Loucy (cell line): ENCODE results near the gene KIF16B.

Experiments
- EZH2phosphoT487 ChIP-seq: fragments of 200-600 bp; IDR thresholded peaks from 2 replicates; pipeline ENCODE4 v1.6.1; 2018; ENCODE audit warnings: antibody characterized with exemption, mild to moderate bottlenecking, moderate library complexity, borderline replicate concordance
- TF ChIP-seq, protein P1 (sequence below): fragments of 200-600 bp; sonication (generic); conservative IDR thresholded peaks from 2 replicates; pipeline ENCODE4 v1.5.1; 2014; ENCODE audit warnings: mild to moderate bottlenecking, antibody characterized with exemption, low read length

GRCh38 chr20:16542477-16542876 is 30.8 kb downstream of the KIF16B start:
- TF ChIP-seq, protein P1, sequence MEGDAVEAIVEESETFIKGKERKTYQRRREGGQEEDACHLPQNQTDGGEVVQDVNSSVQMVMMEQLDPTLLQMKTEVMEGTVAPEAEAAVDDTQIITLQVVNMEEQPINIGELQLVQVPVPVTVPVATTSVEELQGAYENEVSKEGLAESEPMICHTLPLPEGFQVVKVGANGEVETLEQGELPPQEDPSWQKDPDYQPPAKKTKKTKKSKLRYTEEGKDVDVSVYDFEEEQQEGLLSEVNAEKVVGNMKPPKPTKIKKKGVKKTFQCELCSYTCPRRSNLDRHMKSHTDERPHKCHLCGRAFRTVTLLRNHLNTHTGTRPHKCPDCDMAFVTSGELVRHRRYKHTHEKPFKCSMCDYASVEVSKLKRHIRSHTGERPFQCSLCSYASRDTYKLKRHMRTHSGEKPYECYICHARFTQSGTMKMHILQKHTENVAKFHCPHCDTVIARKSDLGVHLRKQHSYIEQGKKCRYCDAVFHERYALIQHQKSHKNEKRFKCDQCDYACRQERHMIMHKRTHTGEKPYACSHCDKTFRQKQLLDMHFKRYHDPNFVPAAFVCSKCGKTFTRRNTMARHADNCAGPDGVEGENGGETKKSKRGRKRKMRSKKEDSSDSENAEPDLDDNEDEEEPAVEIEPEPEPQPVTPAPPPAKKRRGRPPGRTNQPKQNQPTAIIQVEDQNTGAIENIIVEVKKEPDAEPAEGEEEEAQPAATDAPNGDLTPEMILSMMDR: no peak
- no peak for TF ChIP-seq EZH2phosphoT487
